Measurements from ENCODE around the gene DMD.

DNA sequence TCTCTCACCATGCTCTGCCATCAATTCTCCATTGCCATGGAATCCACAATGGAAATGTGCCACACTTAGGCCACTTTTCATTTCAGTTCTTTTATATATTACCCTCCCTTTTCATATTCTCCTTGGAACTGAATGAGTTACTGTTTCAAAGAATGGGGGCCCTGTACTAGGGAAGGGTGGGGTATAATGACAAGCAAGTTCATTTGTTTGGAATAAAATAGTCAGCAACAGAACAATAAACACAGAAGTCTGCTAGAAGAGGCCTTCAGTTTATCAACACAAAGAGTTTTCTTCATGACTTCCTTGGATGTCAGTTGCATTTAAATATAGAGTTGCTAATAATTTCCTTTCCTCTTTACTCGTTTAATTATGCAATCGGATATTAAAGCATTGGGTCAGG, 1661.2 kb downstream of the DMD start:
- TF ChIP-seq, protein P1, sequence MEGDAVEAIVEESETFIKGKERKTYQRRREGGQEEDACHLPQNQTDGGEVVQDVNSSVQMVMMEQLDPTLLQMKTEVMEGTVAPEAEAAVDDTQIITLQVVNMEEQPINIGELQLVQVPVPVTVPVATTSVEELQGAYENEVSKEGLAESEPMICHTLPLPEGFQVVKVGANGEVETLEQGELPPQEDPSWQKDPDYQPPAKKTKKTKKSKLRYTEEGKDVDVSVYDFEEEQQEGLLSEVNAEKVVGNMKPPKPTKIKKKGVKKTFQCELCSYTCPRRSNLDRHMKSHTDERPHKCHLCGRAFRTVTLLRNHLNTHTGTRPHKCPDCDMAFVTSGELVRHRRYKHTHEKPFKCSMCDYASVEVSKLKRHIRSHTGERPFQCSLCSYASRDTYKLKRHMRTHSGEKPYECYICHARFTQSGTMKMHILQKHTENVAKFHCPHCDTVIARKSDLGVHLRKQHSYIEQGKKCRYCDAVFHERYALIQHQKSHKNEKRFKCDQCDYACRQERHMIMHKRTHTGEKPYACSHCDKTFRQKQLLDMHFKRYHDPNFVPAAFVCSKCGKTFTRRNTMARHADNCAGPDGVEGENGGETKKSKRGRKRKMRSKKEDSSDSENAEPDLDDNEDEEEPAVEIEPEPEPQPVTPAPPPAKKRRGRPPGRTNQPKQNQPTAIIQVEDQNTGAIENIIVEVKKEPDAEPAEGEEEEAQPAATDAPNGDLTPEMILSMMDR (IDR thresholded peaks at IDR 0.05; ENCODE audit: control extremely low read depth in 1 of 3, insufficient read depth in 1 of 3, low read depth in 1 of 3, low read length in 3 of 3), result no peak
- TF ChIP-seq EZH2 (IDR thresholded peaks at IDR 0.05; ENCODE audit: low read depth, low read length, severe bottlenecking) (no peak), GTF2F1 (IDR thresholded peaks at IDR 0.05; ENCODE audit: borderline replicate concordance, low read depth, low read length) (no peak), MAX (IDR thresholded peaks at IDR 0.05) (no peak), TEAD4 (IDR thresholded peaks at IDR 0.05; ENCODE audit: low read depth, low read length) (no peak), CHD2 (IDR thresholded peaks at IDR 0.05; ENCODE audit: low read length) (no peak), FOSL1 (IDR thresholded peaks at IDR 0.05; ENCODE audit: insufficient read depth, low read depth, low read length) (no peak), CEBPB (IDR thresholded peaks at IDR 0.05; ENCODE audit: low read depth, low read length) (no peak)

Data from H1 (cell line).